Mesothelial cell of epicardium (in vitro differentiated cells): ENCODE measurements around the gene HDHD3. TPM values are rescaled to one million over a fixed set of nuclear protein-coding genes. Genes with fewer than 3 reads are reported as not detected.

ENCODE experiments used
- DNase-seq, 2 experiments: peaks; one replicate each; pipeline ENCODE4 v3.0.0; 2021; ENCODE audit warnings: low spot score in 2 of 2; ENCODE audit not compliant: unreplicated experiment in 2 of 2
- H3K27ac Mint-ChIP-seq: 2 replicates; pipeline ENCODE4 v1.8.0; 2021; ENCODE audit warnings: mixed read lengths
- H3K27me3 Mint-ChIP-seq: 2 replicates; pipeline ENCODE4 v1.8.0; 2021; ENCODE audit warnings: low read depth, mixed read lengths
- H3K36me3 Mint-ChIP-seq: 2 replicates; pipeline ENCODE4 v1.8.0; 2021; ENCODE audit warnings: mixed read lengths
- H3K4me1 Mint-ChIP-seq: 2 replicates; pipeline ENCODE4 v1.8.0; 2021; ENCODE audit warnings: mixed read lengths
- H3K4me3 Mint-ChIP-seq: 2 replicates; pipeline ENCODE4 v1.8.0; 2021; ENCODE audit warnings: mild to moderate bottlenecking, moderate library complexity, mixed read lengths
- H3K9me3 Mint-ChIP-seq: 2 replicates; pipeline ENCODE4 v1.8.0; 2021; ENCODE audit warnings: mixed read lengths
- total RNA-seq: library from RNA; stranded (reverse); gene quantifications from 3 replicates; pipeline ENCODE4 v1.2.1, GENCODE V29; 2021
- TF ChIP-seq, protein P1 (sequence below): fragments of 200-600 bp; sonication (generic); IDR thresholded peaks from one replicate; pipeline ENCODE4 v1.5.0; 2021; ENCODE audit warnings: antibody characterized with exemption; ENCODE audit not compliant: unreplicated experiment

HDHD3 gene
- total RNA-seq, 1 donor from 2014 or later = 30.8 TPM

DNA sequence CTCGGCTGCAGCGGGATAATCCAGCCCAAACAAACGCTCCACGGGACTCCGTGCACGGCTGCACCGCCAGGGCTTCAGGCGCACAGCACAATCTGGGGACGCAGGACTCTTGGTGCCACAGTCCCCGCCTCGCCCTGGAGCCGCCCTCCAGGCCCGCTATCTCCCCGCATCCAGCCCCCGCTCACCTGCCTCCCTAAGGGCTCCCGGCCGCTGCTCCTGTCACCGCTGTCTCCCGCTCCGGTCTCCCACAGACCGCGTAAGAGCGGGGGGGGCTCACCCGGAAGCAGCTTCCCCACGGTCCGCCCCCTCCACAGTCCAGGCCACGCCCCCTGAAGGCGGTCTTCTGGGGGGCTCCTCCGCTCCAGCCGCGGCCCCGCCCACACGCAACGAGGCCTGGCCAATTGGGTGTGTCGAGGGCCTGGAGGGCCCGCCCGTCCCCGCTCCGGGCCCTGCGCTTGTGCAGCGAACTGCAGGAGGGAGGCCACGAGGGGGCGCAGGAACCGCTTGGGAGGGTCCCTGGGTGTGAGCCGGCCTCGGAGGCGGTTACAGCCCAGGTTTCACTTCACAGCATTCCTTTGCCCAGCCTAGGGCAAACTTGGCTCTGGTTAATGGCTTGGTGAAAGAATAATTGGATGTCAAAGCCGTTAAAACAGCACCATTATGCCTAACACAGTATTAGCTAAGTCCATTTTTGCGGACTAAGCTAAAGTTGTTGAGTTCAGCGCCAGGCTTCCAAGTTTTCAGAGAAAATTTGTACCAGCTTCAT, 24.4 kb upstream of the HDHD3 start, which contains the start of gene ALAD:
Gene ALAD (minus strand): TSS at position 258 of the 766 bp plus-strand sequence. CDS start 7,725 bp downstream, outside the sequence.
- TF ChIP-seq, protein P1, sequence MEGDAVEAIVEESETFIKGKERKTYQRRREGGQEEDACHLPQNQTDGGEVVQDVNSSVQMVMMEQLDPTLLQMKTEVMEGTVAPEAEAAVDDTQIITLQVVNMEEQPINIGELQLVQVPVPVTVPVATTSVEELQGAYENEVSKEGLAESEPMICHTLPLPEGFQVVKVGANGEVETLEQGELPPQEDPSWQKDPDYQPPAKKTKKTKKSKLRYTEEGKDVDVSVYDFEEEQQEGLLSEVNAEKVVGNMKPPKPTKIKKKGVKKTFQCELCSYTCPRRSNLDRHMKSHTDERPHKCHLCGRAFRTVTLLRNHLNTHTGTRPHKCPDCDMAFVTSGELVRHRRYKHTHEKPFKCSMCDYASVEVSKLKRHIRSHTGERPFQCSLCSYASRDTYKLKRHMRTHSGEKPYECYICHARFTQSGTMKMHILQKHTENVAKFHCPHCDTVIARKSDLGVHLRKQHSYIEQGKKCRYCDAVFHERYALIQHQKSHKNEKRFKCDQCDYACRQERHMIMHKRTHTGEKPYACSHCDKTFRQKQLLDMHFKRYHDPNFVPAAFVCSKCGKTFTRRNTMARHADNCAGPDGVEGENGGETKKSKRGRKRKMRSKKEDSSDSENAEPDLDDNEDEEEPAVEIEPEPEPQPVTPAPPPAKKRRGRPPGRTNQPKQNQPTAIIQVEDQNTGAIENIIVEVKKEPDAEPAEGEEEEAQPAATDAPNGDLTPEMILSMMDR = peak; percentile 87
- Mint-ChIP-seq H3K36me3 (no peaks in the 10 kb centered on the region), H3K9me3 (no peaks in the 10 kb centered on the region), H3K4me1 (peaks cover 28% of the 10 kb centered on the region), H3K27me3 (no peaks in the 10 kb centered on the region), H3K27ac (peak within 1 kb of the TSS; percentile 95), H3K4me3 (peak within 1 kb of the TSS; percentile 88)
- DNase-seq = peak; percentile 100

- Mint-ChIP-seq H3K36me3 (peaks cover 5% of the 10 kb centered on the region), H3K27ac (peak overlapping the region; percentile 88), H3K4me3 (peak overlapping the region; percentile 88), H3K9me3 (no peaks in the 10 kb centered on the region), H3K4me1 (peaks cover 28% of the 10 kb centered on the region), H3K27me3 (no peaks in the 10 kb centered on the region)
- TF ChIP-seq, protein P1 = no peak
- DNase-seq = no peak
Observed at GRCh38 chr9:113399646-113400200, 22.9 kb upstream of the HDHD3 start.

- Mint-ChIP-seq H3K36me3 (peaks cover 5% of the 10 kb centered on the region), H3K27me3 (no peaks in the 10 kb centered on the region), H3K27ac (peak overlapping the region; percentile 30), H3K9me3 (no peaks in the 10 kb centered on the region), H3K4me3 (peak overlapping the region; percentile 88), H3K4me1 (peaks cover 28% of the 10 kb centered on the region)
- DNase-seq = no peak
- TF ChIP-seq, protein P1 = no peak
Observed at GRCh38 chr9:113398796-113399195, 22.0 kb upstream of the HDHD3 start.

- no peak for DNase-seq
- TF ChIP-seq, protein P1 = no peak
- Mint-ChIP-seq H3K4me3 (no peak overlapping the region), H3K27ac (no peak overlapping the region), H3K9me3 (no peaks in the 10 kb centered on the region), H3K36me3 (peaks cover 12% of the 10 kb centered on the region), H3K27me3 (no peaks in the 10 kb centered on the region), H3K4me1 (peaks cover 28% of the 10 kb centered on the region)
Observed at GRCh38 chr9:113397203-113397631, 20.4 kb upstream of the HDHD3 start.

- no peak overlapping the region for H3K27ac Mint-ChIP-seq
- H3K27me3 Mint-ChIP-seq = no peaks in the 10 kb centered on the region
- H3K4me3 Mint-ChIP-seq = no peak overlapping the region
- no peak for DNase-seq
- H3K4me1 Mint-ChIP-seq = peaks cover 21% of the 10 kb centered on the region
- TF ChIP-seq, protein P1 = no peak
- H3K9me3 Mint-ChIP-seq = no peaks in the 10 kb centered on the region
- H3K36me3 Mint-ChIP-seq = peaks cover 19% of the 10 kb centered on the region
Observed at GRCh38 chr9:113395000-113395861, 18.4 kb upstream of the HDHD3 start.
